WTC11 (cell line): Measurements from ENCODE around the gene PPP2R3A. TPM values are rescaled to one million over a fixed set of nuclear protein-coding genes. Genes with fewer than 3 reads are reported as not detected.

ENCODE experiments used
- ATAC-seq: fragments of 200-7000 bp; cut with Tn5 transposase; 2 replicates; pipeline ENCODE4 v1.10.0; 2021; ENCODE audit warnings: mild to moderate bottlenecking, moderate library complexity
- CTCF ChIA-PET: fragments of 300-600 bp; sonication (Branson Sonifier 250); formaldehyde crosslinking; loops from one replicate; lab custom pipeline; 2021; ENCODE audit warnings: antibody characterized with exemption; lab: Charles Lee
- POLR2A ChIA-PET: fragments of 350-600 bp; sonication (Branson Sonifier 250); formaldehyde crosslinking; loops from one replicate; lab custom pipeline; 2021; ENCODE audit warnings: antibody characterized with exemption; lab: Charles Lee
- DNase-seq: peaks from one replicate; pipeline ENCODE4 v3.0.0; 2021; ENCODE audit warnings: low spot score
- H3K27ac Mint-ChIP-seq: 2 replicates; pipeline ENCODE4 v1.8.0; 2021; ENCODE audit warnings: mixed read lengths
- H3K27me3 Mint-ChIP-seq: 2 replicates; pipeline ENCODE4 v1.8.0; 2021; ENCODE audit warnings: low read depth, mild to moderate bottlenecking, moderate library complexity, mixed read lengths
- H3K36me3 Mint-ChIP-seq: 2 replicates; pipeline ENCODE4 v1.8.0; 2021; ENCODE audit warnings: mixed read lengths
- H3K4me1 Mint-ChIP-seq: 2 replicates; pipeline ENCODE4 v1.8.0; 2022; ENCODE audit warnings: mixed read lengths
- H3K4me3 Mint-ChIP-seq: 2 replicates; pipeline ENCODE4 v1.8.0; 2021; ENCODE audit warnings: mild to moderate bottlenecking, moderate library complexity, mixed read lengths
- H3K9me3 Mint-ChIP-seq: 2 replicates; pipeline ENCODE4 v1.8.0; 2021; ENCODE audit warnings: mixed read lengths
- AFF4 ChIP-seq: sonication (generic); formaldehyde crosslinking; IDR thresholded peaks from 2 replicates; pipeline ENCODE4 v1.8.1; 2023; ENCODE audit warnings: mild to moderate bottlenecking, missing genetic modification reagents, borderline replicate concordance
- ATF3 ChIP-seq: sonication (generic); formaldehyde crosslinking; conservative IDR thresholded peaks from 2 replicates; pipeline ENCODE4 v1.8.1; 2022; ENCODE audit warnings: mild to moderate bottlenecking, missing genetic modification reagents
- CREB1 ChIP-seq: sonication (generic); formaldehyde crosslinking; IDR thresholded peaks from 2 replicates; pipeline ENCODE4 v1.8.0; 2023; ENCODE audit warnings: mild to moderate bottlenecking, missing genetic modification reagents
- CREM ChIP-seq: sonication (generic); formaldehyde crosslinking; IDR thresholded peaks from 2 replicates; pipeline ENCODE4 v1.8.1; 2022; ENCODE audit warnings: mild to moderate bottlenecking, missing genetic modification reagents, moderate library complexity
- E2F4 ChIP-seq: sonication (generic); formaldehyde crosslinking; IDR thresholded peaks from 2 replicates; pipeline ENCODE4 v1.8.1; 2022; ENCODE audit warnings: low read depth, mild to moderate bottlenecking, moderate library complexity, missing genetic modification reagents, borderline replicate concordance
- ERG ChIP-seq: fragments of 250-450 bp; sonication (Bioruptor Pico); IDR thresholded peaks from 2 replicates; pipeline ENCODE4 v1.8.0; 2021; ENCODE audit warnings: mild to moderate bottlenecking
- ETV6 ChIP-seq: sonication (generic); formaldehyde crosslinking; IDR thresholded peaks from 2 replicates; pipeline ENCODE4 v1.8.1; 2022; ENCODE audit warnings: mild to moderate bottlenecking, missing genetic modification reagents
- IRF1 ChIP-seq: sonication (generic); formaldehyde crosslinking; IDR thresholded peaks from 2 replicates; pipeline ENCODE4 v1.8.0; 2023; ENCODE audit warnings: missing genetic modification reagents
- JAZF1 ChIP-seq: fragments of 250-450 bp; sonication (Bioruptor Pico); IDR thresholded peaks from 2 replicates; pipeline ENCODE4 v1.9.0; 2021; ENCODE audit warnings: moderate library complexity, mild to moderate bottlenecking, inconsistent platforms
- JUN ChIP-seq: sonication (generic); formaldehyde crosslinking; IDR thresholded peaks from 2 replicates; pipeline ENCODE4 v1.8.0; 2023; ENCODE audit warnings: mild to moderate bottlenecking, missing genetic modification reagents
- NR2C2 ChIP-seq: sonication (generic); formaldehyde crosslinking; IDR thresholded peaks from 2 replicates; pipeline ENCODE4 v1.8.0; 2022; ENCODE audit warnings: mild to moderate bottlenecking, missing genetic modification reagents
- OVOL2 ChIP-seq: fragments of 250-450 bp; sonication (Bioruptor Pico); IDR thresholded peaks from 2 replicates; pipeline ENCODE4 v1.9.0; 2021; ENCODE audit warnings: mild to moderate bottlenecking, borderline replicate concordance
- RELA ChIP-seq: sonication (generic); formaldehyde crosslinking; IDR thresholded peaks from 2 replicates; pipeline ENCODE4 v1.8.1; 2022; ENCODE audit warnings: missing genetic modification reagents, mild to moderate bottlenecking, borderline replicate concordance
- SP1 ChIP-seq: sonication (generic); formaldehyde crosslinking; conservative IDR thresholded peaks from 2 replicates; pipeline ENCODE4 v1.8.1; 2022; ENCODE audit warnings: missing genetic modification reagents
- TEAD4 ChIP-seq: sonication (generic); formaldehyde crosslinking; IDR thresholded peaks from 2 replicates; pipeline ENCODE4 v1.8.0; 2022; ENCODE audit warnings: mild to moderate bottlenecking, missing genetic modification reagents
- TP53 ChIP-seq: sonication (generic); formaldehyde crosslinking; IDR thresholded peaks from 2 replicates; pipeline ENCODE4 v1.8.1; 2023; ENCODE audit warnings: mild to moderate bottlenecking, missing genetic modification reagents
- ZNF138 ChIP-seq: sonication (generic); formaldehyde crosslinking; conservative IDR thresholded peaks from 2 replicates; pipeline ENCODE4 v1.8.1; 2022; ENCODE audit warnings: mild to moderate bottlenecking, moderate library complexity, missing genetic modification reagents
- ZNF232 ChIP-seq: sonication (generic); formaldehyde crosslinking; IDR thresholded peaks from 2 replicates; pipeline ENCODE4 v1.8.0; 2022; ENCODE audit warnings: mild to moderate bottlenecking, missing genetic modification reagents
- ZNF263 ChIP-seq: sonication (generic); formaldehyde crosslinking; IDR thresholded peaks from 2 replicates; pipeline ENCODE4 v1.8.1; 2022; ENCODE audit warnings: low read depth, mild to moderate bottlenecking, moderate library complexity, missing genetic modification reagents
- ZNF396 ChIP-seq: fragments of 250-450 bp; sonication (Bioruptor Pico); IDR thresholded peaks from 2 replicates; pipeline ENCODE4 v1.8.0; 2021; ENCODE audit warnings: mild to moderate bottlenecking, moderate library complexity, borderline replicate concordance
- ZNF416 ChIP-seq: fragments of 250-450 bp; sonication (Bioruptor Pico); IDR thresholded peaks from 2 replicates; pipeline ENCODE4 v1.9.0; 2021; ENCODE audit warnings: mild to moderate bottlenecking, inconsistent platforms
- total RNA-seq: library from RNA; stranded (reverse); gene quantifications from 3 replicates; pipeline ENCODE4 v1.2.3, GENCODE V29; 2021
- TF ChIP-seq, protein P1 (sequence below): sonication (generic); formaldehyde crosslinking; IDR thresholded peaks from 2 replicates; pipeline ENCODE4 v1.8.0; 2022; ENCODE audit warnings: mild to moderate bottlenecking, missing genetic modification reagents
- TF ChIP-seq, protein P2 (sequence below): sonication (generic); formaldehyde crosslinking; IDR thresholded peaks from 2 replicates; pipeline ENCODE4 v1.8.1; 2023; ENCODE audit warnings: mild to moderate bottlenecking, missing genetic modification reagents

PPP2R3A gene
- total RNA-seq, 1 experiment from 2014 or later: 13.1 TPM

DNA sequence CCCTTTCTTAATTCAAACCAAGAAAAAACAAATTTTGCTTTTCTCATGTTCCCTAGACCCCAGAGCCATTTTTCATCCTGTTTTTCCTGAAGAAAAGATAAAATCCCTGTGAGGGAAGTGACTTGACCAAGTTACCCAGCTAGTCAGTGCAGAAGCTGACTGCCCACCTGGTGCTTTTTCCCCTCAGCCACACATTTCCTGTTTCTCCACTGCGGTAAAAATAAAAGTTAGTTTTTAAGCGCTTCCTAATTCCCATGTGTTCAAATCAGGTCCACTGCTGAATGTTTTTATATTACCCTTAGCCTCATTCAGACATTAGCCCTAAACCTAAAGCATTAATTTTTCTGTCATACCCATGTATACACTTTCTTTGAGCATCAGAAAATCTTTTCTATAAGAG lies 26.1 kb downstream of the PPP2R3A start:
- DNase-seq: no peak
- ChIA-PET POLR2A (no interaction called here), CTCF (no interaction called here)
- TF ChIP-seq OVOL2 (CRISPR knock-in tag) (no peak), NR2C2 (CRISPR knock-in tag) (no peak), JAZF1 (no peak), ETV6 (no peak), CREB1 (no peak), IRF1 (no peak)
- peaks cover 21% of the 10 kb centered on the region for H3K4me1 Mint-ChIP-seq
- no peaks in the 10 kb centered on the region for H3K36me3 Mint-ChIP-seq
- no peaks in the 10 kb centered on the region for H3K27me3 Mint-ChIP-seq
- no peak for ATAC-seq
- H3K27ac Mint-ChIP-seq: no peak overlapping the region
- no peak overlapping the region for H3K4me3 Mint-ChIP-seq
- peaks cover 4% of the 10 kb centered on the region for H3K9me3 Mint-ChIP-seq

GRCh38 chr3:135992072-135992471 lies 26.5 kb downstream of the PPP2R3A start:
- Mint-ChIP-seq H3K4me1 (peaks cover 21% of the 10 kb centered on the region), H3K36me3 (no peaks in the 10 kb centered on the region), H3K4me3 (no peak overlapping the region), H3K27me3 (no peaks in the 10 kb centered on the region), H3K27ac (no peak overlapping the region), H3K9me3 (peaks cover 4% of the 10 kb centered on the region)
- ChIA-PET POLR2A (no interaction called here), CTCF (no interaction called here)
- DNase-seq (no peak), ATAC-seq (no peak)
- TF ChIP-seq E2F4 (CRISPR knock-in tag): no peak
- TF ChIP-seq ZNF416 (CRISPR knock-in tag): no peak
- no peak for TF ChIP-seq TEAD4 (CRISPR knock-in tag)
- no peak for TF ChIP-seq ZNF396 (CRISPR knock-in tag)
- no peak for TF ChIP-seq ZNF263
- TF ChIP-seq CREM (CRISPR knock-in tag): no peak

DNA sequence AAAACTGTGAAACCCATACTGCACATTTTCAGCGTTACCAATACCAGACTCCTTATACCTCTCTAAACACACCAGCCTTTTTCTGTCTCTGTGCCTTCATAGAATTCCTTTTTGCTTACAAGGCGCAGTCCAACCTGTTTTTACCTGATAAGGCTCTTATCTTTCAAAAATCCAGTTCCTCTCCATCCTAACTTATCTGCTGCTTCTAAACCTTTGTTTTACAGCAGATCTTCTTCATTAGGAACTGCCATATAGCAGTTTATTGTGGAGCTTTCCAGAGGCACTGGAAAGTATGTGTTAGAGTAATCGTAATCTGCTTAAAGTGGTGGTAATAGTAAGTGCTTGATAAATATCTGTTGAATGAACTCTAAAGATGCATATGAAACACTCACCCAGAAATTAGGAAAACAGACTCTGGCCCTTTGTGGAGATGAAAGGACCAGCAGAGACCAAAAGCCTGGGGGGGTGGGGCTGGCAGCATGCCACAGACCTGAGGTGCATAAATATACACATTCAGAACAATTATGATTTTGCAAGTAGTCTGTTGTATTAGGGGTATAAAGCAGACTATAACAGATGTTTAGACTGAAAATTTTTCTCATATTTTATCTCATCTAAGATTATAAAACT lies 29.3 kb downstream of the PPP2R3A start:
- Mint-ChIP-seq H3K9me3 (peaks cover 4% of the 10 kb centered on the region), H3K4me1 (peaks cover 21% of the 10 kb centered on the region), H3K27me3 (no peaks in the 10 kb centered on the region), H3K4me3 (no peak overlapping the region), H3K36me3 (no peaks in the 10 kb centered on the region), H3K27ac (no peak overlapping the region)
- ATAC-seq (no peak), DNase-seq (no peak)
- POLR2A ChIA-PET: no interaction called here
- CTCF ChIA-PET: no interaction called here
- TF ChIP-seq ATF3 (CRISPR knock-in tag) (no peak), ERG (no peak), AFF4 (no peak), TP53 (CRISPR knock-in tag) (no peak), JUN (CRISPR knock-in tag) (no peak), ZNF138 (no peak), RELA (CRISPR knock-in tag) (no peak), ZNF232 (CRISPR knock-in tag) (no peak), SP1 (CRISPR knock-in tag) (no peak), IRF1 (no peak), NR2C2 (CRISPR knock-in tag) (no peak)
- TF ChIP-seq, protein P1, sequence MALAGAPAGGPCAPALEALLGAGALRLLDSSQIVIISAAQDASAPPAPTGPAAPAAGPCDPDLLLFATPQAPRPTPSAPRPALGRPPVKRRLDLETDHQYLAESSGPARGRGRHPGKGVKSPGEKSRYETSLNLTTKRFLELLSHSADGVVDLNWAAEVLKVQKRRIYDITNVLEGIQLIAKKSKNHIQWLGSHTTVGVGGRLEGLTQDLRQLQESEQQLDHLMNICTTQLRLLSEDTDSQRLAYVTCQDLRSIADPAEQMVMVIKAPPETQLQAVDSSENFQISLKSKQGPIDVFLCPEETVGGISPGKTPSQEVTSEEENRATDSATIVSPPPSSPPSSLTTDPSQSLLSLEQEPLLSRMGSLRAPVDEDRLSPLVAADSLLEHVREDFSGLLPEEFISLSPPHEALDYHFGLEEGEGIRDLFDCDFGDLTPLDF (CRISPR knock-in tag): no peak
- TF ChIP-seq, protein P2, sequence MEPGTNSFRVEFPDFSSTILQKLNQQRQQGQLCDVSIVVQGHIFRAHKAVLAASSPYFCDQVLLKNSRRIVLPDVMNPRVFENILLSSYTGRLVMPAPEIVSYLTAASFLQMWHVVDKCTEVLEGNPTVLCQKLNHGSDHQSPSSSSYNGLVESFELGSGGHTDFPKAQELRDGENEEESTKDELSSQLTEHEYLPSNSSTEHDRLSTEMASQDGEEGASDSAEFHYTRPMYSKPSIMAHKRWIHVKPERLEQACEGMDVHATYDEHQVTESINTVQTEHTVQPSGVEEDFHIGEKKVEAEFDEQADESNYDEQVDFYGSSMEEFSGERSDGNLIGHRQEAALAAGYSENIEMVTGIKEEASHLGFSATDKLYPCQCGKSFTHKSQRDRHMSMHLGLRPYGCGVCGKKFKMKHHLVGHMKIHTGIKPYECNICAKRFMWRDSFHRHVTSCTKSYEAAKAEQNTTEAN (CRISPR knock-in tag): no peak
